ENCODE results near the gene MANF.

- TF ChIP-seq CTCF (IDR thresholded peaks at IDR 0.05; ENCODE audit: low read depth, low read length) (no peak), EZH2phosphoT487 (IDR thresholded peaks at IDR 0.05; ENCODE audit: low read depth) (no peak)
These were observed 49.0 kb downstream of the MANF start for GRCh38 chr3:51434110-51434509.

All from OCI-LY3 (cell line).